AG04449 (cell line): ENCODE results near the gene RRP1B.
"Not testable (repeated sequence)": the region's sequence is repeated elsewhere in the genome, so short reads cannot be mapped to it uniquely, and the experiment has no call there.

Experiments
- CTCF ChIA-PET: fragments of 350-600 bp; formaldehyde crosslinking; extraction: SDS; loops from one replicate; lab custom pipeline; 2021; ENCODE audit warnings: antibody characterized with exemption; lab: Yijun Ruan, JAX
- POLR2A ChIA-PET: fragments of 400-600, 350-600 bp; formaldehyde crosslinking; extraction: SDS; loops from one replicate; lab custom pipeline; 2020; ENCODE audit warnings: antibody characterized with exemption, inconsistent platforms; lab: Yijun Ruan, JAX
- DNase-seq: peaks from one replicate; pipeline ENCODE4 v3.0.0-alpha.2; 2010; ENCODE audit warnings: low read depth, low spot score
- H3K4me3 ChIP-seq: 2 replicates; pipeline ENCODE4 v1.5.1; 2011; ENCODE audit warnings: low read depth, mild to moderate bottlenecking, control low read depth, low read length
- TF ChIP-seq, protein P1 (sequence below): IDR thresholded peaks from one replicate; pipeline ENCODE4 v1.5.1; 2011; ENCODE audit warnings: mild to moderate bottlenecking, moderate library complexity, low read length, control low read depth, inconsistent platforms; ENCODE audit not compliant: insufficient read depth; ENCODE audit errors: missing control alignments

The RRP1B gene

DNA sequence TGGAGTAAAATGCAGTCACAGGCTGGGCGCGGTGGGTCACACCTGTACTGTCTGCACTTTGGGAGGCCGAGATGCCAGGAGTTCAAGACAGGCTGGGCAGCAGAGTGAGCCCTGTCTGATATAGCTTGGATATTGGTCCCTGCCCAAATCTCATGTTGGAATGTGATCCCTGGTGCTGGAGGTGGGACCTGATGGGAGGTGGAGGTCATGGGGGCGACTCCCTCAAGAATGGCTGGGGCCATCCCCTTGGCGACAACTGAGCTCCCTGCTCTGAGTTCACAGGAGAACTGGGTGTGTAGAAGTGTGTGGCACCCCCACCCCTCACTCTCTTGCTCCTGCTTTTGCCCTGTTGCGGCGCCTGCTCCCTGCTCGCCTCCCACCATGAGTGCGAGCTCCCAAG lies 48.1 kb downstream of the RRP1B start:
- ChIA-PET POLR2A (no interaction called here), CTCF (interaction anchor here (2.1 kb wide), 1 partner anchor 20 kb away, joined by 6 read pairs; no protein-coding TSS in a partner anchor)
- TF ChIP-seq, protein P1, sequence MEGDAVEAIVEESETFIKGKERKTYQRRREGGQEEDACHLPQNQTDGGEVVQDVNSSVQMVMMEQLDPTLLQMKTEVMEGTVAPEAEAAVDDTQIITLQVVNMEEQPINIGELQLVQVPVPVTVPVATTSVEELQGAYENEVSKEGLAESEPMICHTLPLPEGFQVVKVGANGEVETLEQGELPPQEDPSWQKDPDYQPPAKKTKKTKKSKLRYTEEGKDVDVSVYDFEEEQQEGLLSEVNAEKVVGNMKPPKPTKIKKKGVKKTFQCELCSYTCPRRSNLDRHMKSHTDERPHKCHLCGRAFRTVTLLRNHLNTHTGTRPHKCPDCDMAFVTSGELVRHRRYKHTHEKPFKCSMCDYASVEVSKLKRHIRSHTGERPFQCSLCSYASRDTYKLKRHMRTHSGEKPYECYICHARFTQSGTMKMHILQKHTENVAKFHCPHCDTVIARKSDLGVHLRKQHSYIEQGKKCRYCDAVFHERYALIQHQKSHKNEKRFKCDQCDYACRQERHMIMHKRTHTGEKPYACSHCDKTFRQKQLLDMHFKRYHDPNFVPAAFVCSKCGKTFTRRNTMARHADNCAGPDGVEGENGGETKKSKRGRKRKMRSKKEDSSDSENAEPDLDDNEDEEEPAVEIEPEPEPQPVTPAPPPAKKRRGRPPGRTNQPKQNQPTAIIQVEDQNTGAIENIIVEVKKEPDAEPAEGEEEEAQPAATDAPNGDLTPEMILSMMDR: no peak
- H3K4me3 ChIP-seq: no peak overlapping the region
- DNase-seq: no peak

DNA sequence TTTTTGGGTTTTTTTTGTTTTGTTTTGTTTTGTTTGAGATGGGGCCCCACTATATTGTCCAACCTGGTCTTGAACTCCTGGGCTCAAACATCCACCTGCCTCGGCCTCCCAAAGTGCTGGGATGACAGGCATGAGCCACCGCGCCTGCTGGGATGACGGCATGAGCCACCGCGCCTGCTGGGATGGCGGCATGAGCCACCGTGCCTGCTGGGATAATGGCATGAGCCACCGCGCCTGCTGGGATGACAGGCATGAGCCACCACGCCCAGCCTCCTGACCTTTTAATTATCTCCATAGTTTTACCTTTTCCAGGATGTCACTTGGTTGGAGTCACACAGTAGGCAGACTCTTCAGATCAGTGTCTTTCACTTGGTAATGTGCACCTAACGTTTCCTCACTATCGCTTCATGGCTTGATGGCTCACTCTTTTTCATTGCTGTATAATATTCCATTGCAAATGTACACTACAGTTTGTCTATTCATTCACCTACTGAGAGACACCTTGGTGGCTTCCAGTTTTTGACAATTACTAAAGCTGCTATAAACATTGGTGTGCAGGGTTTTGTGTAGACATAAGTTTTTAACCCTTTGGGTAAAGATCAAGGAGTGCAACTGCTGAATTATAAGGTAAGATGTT lies 49.5 kb downstream of the RRP1B start:
- no peak for DNase-seq
- POLR2A ChIA-PET: no interaction called here
- CTCF ChIA-PET: interaction anchor here (2.1 kb wide), 1 partner anchor 19 kb away, joined by 6 read pairs; no protein-coding TSS in a partner anchor
- TF ChIP-seq, protein P1: no peak
- H3K4me3 ChIP-seq: no peak overlapping the region

DNA sequence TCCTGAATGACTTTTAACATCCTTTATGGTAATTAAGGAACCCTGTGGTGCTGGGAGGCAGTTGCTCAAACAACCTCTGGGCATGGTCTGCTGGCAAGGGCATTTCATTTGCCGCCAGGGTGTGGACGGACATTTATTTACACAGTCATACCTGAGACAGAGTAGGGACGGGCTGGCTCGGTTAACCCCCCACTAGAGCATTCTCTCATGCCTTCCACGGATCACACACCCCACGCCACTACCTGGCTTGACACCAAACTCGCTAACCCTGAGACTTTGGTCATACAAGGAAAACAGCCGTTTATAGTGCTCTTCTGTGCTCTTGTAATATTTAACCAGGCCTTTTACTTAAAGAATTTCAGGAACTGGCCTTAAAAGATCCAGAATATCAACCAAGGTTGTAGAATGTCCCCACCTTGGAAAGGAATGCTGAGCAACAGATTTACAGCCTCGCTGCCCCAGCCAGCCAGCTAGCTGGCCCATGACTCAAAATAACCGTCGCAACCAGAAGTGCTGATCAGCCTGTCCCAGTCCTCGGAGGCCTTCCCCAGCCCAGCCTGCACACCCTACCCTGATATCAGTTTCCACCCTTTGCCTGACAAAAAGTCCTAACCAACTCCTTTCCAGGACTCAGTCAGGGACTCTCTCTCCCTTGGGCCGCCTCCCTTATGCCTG lies 53.0 kb downstream of the RRP1B start:
- DNase-seq: no peak

DNA sequence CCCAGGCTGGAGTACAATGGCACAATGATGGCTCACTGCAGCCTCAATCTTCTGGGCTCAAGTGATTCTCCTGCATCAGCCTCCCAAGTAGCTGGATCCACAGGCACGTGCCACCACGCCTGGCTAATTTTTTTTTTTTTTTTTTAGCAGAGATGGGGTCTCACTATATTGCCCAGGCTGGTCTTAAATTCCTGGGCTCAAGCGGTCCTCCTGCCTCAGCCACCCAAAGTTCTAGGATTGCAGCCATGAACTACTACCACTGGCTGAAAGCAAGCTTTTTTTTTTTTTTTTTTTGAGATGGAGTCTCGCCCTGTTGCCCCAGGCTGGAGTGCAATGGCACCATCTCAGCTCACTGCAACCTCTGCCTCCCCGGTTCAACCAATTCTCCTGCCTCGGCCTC lies 53.8 kb downstream of the RRP1B start:
- POLR2A ChIA-PET: interaction anchor here (2.0 kb wide), 1 partner anchor 15 kb away, joined by 8 read pairs; no protein-coding TSS in a partner anchor
- CTCF ChIA-PET, H3K4me3 ChIP-seq, DNase-seq: not testable (repeated sequence)

More for the DNA sequence above, 53.0 kb downstream of the RRP1B start:
- ChIA-PET CTCF (no interaction called here), POLR2A (interaction anchor here (2.0 kb wide), 1 partner anchor 16 kb away, joined by 8 read pairs; no protein-coding TSS in a partner anchor)
- H3K4me3 ChIP-seq: no peak overlapping the region
- TF ChIP-seq, protein P1: no peak

DNA sequence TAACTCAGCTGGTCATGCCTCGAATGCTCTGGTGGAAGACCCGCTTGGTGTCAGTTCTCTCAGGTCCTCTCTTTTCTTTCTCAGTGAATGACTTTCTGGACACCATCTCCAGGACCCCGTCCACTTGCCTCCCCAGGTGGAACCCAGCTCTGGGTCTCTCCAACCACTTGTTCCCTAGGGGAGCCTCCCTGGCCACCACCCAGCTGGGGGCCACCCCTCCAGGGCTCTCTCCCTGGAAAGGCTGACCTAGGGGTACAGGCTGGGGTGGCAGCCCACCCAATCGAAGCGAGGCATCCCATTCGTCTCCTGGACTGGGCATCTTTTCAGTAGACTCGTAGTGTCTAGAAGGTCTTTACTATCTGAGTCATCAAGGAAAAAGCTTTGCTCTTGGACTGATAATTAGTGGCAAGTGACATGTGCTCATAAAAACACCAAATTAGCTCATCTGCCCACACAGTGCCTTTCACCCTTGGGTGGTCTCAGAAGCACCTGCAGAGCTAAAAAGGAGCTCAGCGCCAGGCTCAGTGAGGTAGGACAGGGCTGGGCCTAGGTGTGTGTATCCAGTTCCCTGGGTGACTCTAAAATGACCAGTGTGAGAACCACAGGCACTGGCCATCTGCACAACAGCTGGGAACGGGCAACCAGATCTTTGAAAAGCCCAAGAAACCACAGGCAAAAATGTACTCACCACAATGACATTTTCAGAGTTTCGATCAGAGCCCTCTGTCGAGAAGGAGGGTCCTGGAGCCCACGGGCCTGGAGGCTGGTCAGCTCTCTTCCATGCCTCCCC lies 57.2 kb downstream of the RRP1B start:
- CTCF ChIA-PET: interaction anchor here (0.9 to 1.4 kb wide), 2 partner anchors 11 to 16 kb away, joined by 3 to 4 read pairs; no protein-coding TSS in a partner anchor
- POLR2A ChIA-PET: no interaction called here
- TF ChIP-seq, protein P1: no peak

DNA sequence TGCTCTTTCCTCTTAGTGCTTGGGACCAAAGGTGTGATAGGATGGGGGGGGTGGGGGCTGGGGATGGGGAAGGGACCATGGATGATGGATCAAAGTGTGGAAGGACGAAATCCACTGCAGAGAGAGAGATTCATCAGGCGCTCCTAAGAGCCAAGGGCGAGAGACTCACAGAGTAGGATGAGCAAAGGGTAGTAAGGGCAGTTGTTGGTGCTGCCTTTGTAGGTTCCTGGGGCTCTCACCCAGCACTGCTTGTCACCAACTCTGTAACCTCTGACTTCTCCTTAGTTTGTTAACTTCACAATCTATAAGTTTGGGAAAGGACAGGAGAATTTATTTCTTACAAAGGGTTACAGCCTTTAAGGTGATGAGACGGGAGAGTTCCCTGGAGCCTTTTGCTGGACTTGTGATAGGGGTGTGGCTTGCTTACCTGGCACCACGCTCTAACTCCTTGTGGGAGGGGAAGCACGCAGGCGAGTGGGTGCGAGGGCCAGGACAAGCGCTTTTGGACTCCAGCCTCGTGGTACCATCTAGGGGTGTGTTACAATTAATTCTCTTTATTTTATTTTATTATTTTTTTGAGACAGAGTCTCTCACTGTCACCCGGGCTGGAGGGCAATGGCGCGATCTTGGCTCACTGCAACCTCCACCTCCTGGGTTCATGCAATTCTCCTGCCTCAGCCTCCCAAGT lies 58.0 kb downstream of the RRP1B start:
- TF ChIP-seq, protein P1: no peak
- ChIA-PET POLR2A (no interaction called here), CTCF (no interaction called here)
- H3K4me3 ChIP-seq: no peak overlapping the region
- DNase-seq: no peak

More for the DNA sequence above, 57.2 kb downstream of the RRP1B start:
- DNase-seq: no peak
- no peak overlapping the region for H3K4me3 ChIP-seq
